ENCODE data around the gene TDP1.

Gene TDP1

DNA sequence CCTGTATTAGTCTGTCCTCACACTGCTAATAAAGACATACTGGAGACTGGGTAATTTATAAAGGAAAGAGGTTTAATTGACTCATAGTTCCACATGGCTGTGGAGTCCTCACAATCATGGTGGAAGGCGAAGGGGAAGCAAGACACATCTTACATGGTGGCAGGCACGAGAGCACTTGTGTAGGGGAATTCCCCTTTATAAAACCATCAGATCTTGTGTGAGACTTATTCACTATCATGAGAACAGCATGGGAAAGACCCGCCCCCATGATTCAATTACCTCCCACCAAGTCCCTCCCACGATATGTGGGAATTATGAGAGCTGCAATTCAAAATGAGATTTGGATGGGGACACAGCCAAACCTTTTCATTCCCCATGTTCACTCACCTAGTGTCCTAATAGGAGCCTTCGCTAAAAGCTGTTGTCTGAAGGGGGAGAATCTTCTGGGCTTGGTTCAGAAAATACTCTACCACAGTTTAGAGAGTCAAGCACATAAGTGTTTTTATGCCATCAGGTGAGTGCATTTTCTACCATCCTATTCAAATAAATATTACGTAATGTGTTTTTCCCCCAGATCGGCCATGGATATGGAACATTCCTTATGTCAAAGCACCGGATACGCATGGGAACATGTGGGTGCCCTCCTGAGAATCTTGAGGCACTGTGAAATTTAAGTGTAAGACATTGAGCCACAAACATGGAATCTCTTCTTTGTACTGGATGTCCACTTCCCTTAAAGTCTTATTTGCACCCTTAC lies 86.9 kb downstream of the TDP1 start:
- whole genome bisulfite sequencing (ENCODE audit: insufficient coverage, insufficient read length): no CpG with 5 or more reads among the region's 9 CpGs
- no peak for DNase-seq (ENCODE audit: low read depth, low spot score)

DNA sequence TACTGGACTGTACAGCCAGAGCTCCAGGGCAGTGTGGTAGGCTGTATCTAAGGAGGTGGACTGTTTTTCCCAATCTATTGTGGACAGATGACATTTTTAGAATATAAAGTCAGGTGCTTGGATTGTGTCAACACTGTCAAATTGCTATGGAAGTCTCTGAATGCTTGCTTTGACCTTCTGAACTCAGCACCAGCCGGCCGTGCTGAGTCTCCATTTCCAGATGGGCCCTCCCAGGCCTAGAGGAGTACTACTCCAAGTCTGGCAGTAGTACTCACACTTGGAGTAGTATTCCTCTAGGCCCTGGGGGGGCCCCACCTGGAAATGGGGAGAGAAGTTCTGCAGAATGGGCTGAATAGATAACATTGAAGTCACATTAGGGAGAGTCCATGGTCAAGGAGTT lies 89.9 kb downstream of the TDP1 start:
- peaks cover 3% of the 10 kb centered on the region for H3K36me3 ChIP-seq (ENCODE audit: control insufficient read depth, insufficient read depth, low read length)
- no peaks in the 10 kb centered on the region for H3K9me3 ChIP-seq (ENCODE audit: control insufficient read depth, insufficient read depth, low read length)
- no peaks in the 10 kb centered on the region for H3K4me1 ChIP-seq (ENCODE audit: control insufficient read depth, insufficient read depth, low read length)
- no peak for DNase-seq (ENCODE audit: low read depth, low spot score)
- no peak overlapping the region for H3K27ac ChIP-seq (ENCODE audit: low read length)
- WGBS (ENCODE audit: insufficient coverage, insufficient read length): no CpG with 5 or more reads among the region's 2 CpGs
- no peak overlapping the region for H3K4me3 ChIP-seq (ENCODE audit: low read length)
- no peaks in the 10 kb centered on the region for H3K27me3 ChIP-seq (ENCODE audit: control insufficient read depth, insufficient read depth, low read length)

More for the DNA sequence above, 86.9 kb downstream of the TDP1 start:
- H3K36me3 ChIP-seq (ENCODE audit: control insufficient read depth, insufficient read depth, low read length): peaks cover 3% of the 10 kb centered on the region
- no peaks in the 10 kb centered on the region for H3K27me3 ChIP-seq (ENCODE audit: control insufficient read depth, insufficient read depth, low read length)
- no peak overlapping the region for H3K27ac ChIP-seq (ENCODE audit: low read length)
- H3K4me1 ChIP-seq (ENCODE audit: control insufficient read depth, insufficient read depth, low read length): no peaks in the 10 kb centered on the region
- H3K9me3 ChIP-seq (ENCODE audit: control insufficient read depth, insufficient read depth, low read length): no peaks in the 10 kb centered on the region
- no peak overlapping the region for H3K4me3 ChIP-seq (ENCODE audit: low read length)

DNA sequence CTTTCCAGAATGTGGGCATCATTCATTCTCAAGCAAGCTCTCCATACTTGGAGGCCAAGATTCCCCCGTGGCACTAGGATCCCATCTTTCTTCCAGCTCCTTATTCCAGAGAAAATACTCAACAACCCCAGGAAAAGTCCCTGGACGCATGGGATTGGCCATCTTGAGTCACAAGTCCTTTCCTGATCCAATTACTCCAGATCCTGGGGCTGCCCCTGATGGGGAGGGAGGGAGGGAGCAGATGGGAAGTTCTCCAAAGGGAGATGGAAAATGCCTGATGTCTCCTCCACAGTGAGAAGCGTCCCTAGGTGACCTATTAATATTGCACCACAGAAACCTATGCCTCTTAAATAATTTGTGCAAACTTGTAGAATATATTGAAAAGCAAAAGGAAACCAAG lies 93.7 kb downstream of the TDP1 start:
- Histone ChIP-seq H3K27me3 (ENCODE audit: control insufficient read depth, insufficient read depth, low read length) (no peaks in the 10 kb centered on the region), H3K4me1 (ENCODE audit: control insufficient read depth, insufficient read depth, low read length) (no peaks in the 10 kb centered on the region), H3K27ac (ENCODE audit: low read length) (no peak overlapping the region), H3K9me3 (ENCODE audit: control insufficient read depth, insufficient read depth, low read length) (no peaks in the 10 kb centered on the region; the same call in 1 of the 2 replicates), H3K4me3 (ENCODE audit: low read length) (no peak overlapping the region), H3K36me3 (ENCODE audit: control insufficient read depth, insufficient read depth, low read length) (peaks cover 3% of the 10 kb centered on the region; the same call in 1 of the 2 replicates)
- no CpG with 5 or more reads among the region's 3 CpGs for WGBS (ENCODE audit: insufficient coverage, insufficient read length)
- DNase-seq (ENCODE audit: low read depth, low spot score): no peak

DNA sequence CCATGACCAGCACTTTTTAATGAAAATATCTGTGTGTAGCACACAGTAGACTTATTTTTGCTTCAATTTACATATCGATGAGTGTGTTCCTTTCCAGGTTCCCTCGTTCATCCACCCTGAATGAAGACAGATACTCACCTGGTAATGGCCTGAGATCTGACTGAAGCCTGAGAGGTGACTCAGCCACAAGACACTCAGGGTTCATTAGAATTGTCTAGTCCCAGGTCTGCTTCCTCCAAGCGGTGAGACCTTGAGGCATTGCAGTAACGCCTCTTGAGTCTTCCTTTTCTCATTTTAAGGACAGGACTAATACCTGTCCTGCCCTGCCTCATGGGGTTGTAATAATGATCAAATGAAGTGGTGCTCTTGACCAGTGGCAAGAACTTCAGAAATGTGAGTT lies 94.5 kb downstream of the TDP1 start:
- Histone ChIP-seq H3K4me3 (ENCODE audit: low read length) (no peak overlapping the region), H3K36me3 (ENCODE audit: control insufficient read depth, insufficient read depth, low read length) (no peaks in the 10 kb centered on the region), H3K27ac (ENCODE audit: low read length) (no peak overlapping the region), H3K27me3 (ENCODE audit: control insufficient read depth, insufficient read depth, low read length) (no peaks in the 10 kb centered on the region), H3K4me1 (ENCODE audit: control insufficient read depth, insufficient read depth, low read length) (no peaks in the 10 kb centered on the region), H3K9me3 (ENCODE audit: control insufficient read depth, insufficient read depth, low read length) (no peaks in the 10 kb centered on the region; the same call in 1 of the 2 replicates)
- no peak for DNase-seq (ENCODE audit: low read depth, low spot score)
- WGBS (ENCODE audit: insufficient coverage, insufficient read length): no CpG with 5 or more reads among the region's 4 CpGs

- H3K27me3 ChIP-seq (ENCODE audit: control insufficient read depth, insufficient read depth, low read length): no peaks in the 10 kb centered on the region
- WGBS (ENCODE audit: insufficient coverage, insufficient read length): no CpG with 5 or more reads among the region's 2 CpGs
- H3K27ac ChIP-seq (ENCODE audit: low read length): no peak overlapping the region
- no peaks in the 10 kb centered on the region for H3K4me1 ChIP-seq (ENCODE audit: control insufficient read depth, insufficient read depth, low read length)
- no peaks in the 10 kb centered on the region for H3K36me3 ChIP-seq (ENCODE audit: control insufficient read depth, insufficient read depth, low read length)
- no peak for DNase-seq (ENCODE audit: low read depth, low spot score)
- no peaks in the 10 kb centered on the region; the same call in 1 of the 2 replicates for H3K9me3 ChIP-seq (ENCODE audit: control insufficient read depth, insufficient read depth, low read length)
- no peak overlapping the region for H3K4me3 ChIP-seq (ENCODE audit: low read length)
Measured at GRCh38 chr14:90053044-90053443, 97.3 kb downstream of the TDP1 start.

DNA sequence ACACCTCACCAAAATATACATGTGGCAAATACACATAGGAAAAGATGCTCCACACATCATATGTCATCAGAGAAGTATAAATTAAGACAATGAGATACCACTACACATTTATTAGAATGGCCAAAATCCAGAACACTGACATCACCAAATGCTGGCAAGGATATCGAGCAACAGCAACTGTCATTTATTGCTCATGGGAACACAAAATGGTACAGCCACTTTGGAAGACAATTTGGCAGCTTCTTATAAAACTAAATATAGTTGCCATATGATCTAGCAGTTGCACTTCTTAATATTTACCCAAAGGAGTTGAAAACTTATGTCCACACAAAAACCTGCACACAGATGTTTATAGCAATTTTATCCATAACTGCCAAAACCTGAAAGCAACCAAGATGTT lies 99.1 kb downstream of the TDP1 start:
- Histone ChIP-seq H3K27ac (ENCODE audit: low read length) (no peak overlapping the region), H3K36me3 (ENCODE audit: control insufficient read depth, insufficient read depth, low read length) (no peaks in the 10 kb centered on the region), H3K9me3 (ENCODE audit: control insufficient read depth, insufficient read depth, low read length) (no peaks in the 10 kb centered on the region; the same call in 1 of the 2 replicates), H3K4me1 (ENCODE audit: control insufficient read depth, insufficient read depth, low read length) (no peaks in the 10 kb centered on the region), H3K4me3 (ENCODE audit: low read length) (no peak overlapping the region), H3K27me3 (ENCODE audit: control insufficient read depth, insufficient read depth, low read length) (no peaks in the 10 kb centered on the region; the same call in 1 of the 2 replicates)
- WGBS (ENCODE audit: insufficient coverage, insufficient read length): no CpG with 5 or more reads among the region's 1 CpG
- DNase-seq (ENCODE audit: low read depth, low spot score): no peak

- Histone ChIP-seq H3K27me3 (ENCODE audit: control insufficient read depth, insufficient read depth, low read length) (peaks cover 12% of the 10 kb centered on the region; the same call in 1 of the 2 replicates), H3K36me3 (ENCODE audit: control insufficient read depth, insufficient read depth, low read length) (no peaks in the 10 kb centered on the region; the same call in 1 of the 2 replicates), H3K4me1 (ENCODE audit: control insufficient read depth, insufficient read depth, low read length) (no peaks in the 10 kb centered on the region), H3K9me3 (ENCODE audit: control insufficient read depth, insufficient read depth, low read length) (no peaks in the 10 kb centered on the region), H3K27ac (ENCODE audit: low read length) (no peak overlapping the region), H3K4me3 (ENCODE audit: low read length) (no peak overlapping the region)
- WGBS (ENCODE audit: insufficient coverage, insufficient read length): no CpG with 5 or more reads among the region's 8 CpGs
- no peak for DNase-seq (ENCODE audit: low read depth, low spot score)
Measured at GRCh38 chr14:90056826-90057225, 101.1 kb downstream of the TDP1 start.

- Histone ChIP-seq H3K27me3 (ENCODE audit: control insufficient read depth, insufficient read depth, low read length) (peaks cover 31% of the 10 kb centered on the region), H3K27ac (ENCODE audit: low read length) (no peak overlapping the region), H3K36me3 (ENCODE audit: control insufficient read depth, insufficient read depth, low read length) (no peaks in the 10 kb centered on the region; the same call in 1 of the 2 replicates), H3K4me3 (ENCODE audit: low read length) (no peak overlapping the region), H3K4me1 (ENCODE audit: control insufficient read depth, insufficient read depth, low read length) (no peaks in the 10 kb centered on the region), H3K9me3 (ENCODE audit: control insufficient read depth, insufficient read depth, low read length) (no peaks in the 10 kb centered on the region)
- DNase-seq (ENCODE audit: low read depth, low spot score): no peak
- WGBS (ENCODE audit: insufficient coverage, insufficient read length): no CpG with 5 or more reads among the region's 7 CpGs
Measured at GRCh38 chr14:90058876-90059458, 103.2 kb downstream of the TDP1 start.

GRCh38 chr14:90060312-90060964 lies 104.7 kb downstream of the TDP1 start:
- no peak for DNase-seq (ENCODE audit: low read depth, low spot score)
- no peaks in the 10 kb centered on the region for H3K9me3 ChIP-seq (ENCODE audit: control insufficient read depth, insufficient read depth, low read length)
- H3K27ac ChIP-seq (ENCODE audit: low read length): no peak overlapping the region
- H3K4me3 ChIP-seq (ENCODE audit: low read length): peak overlapping the region; percentile 63; the same call in 1 of the 2 replicates
- WGBS (ENCODE audit: insufficient coverage, insufficient read length): no CpG with 5 or more reads among the region's 80 CpGs
- H3K27me3 ChIP-seq (ENCODE audit: control insufficient read depth, insufficient read depth, low read length): peaks cover 33% of the 10 kb centered on the region
- no peaks in the 10 kb centered on the region for H3K4me1 ChIP-seq (ENCODE audit: control insufficient read depth, insufficient read depth, low read length)
- no peaks in the 10 kb centered on the region; the same call in 1 of the 2 replicates for H3K36me3 ChIP-seq (ENCODE audit: control insufficient read depth, insufficient read depth, low read length)

- Histone ChIP-seq H3K4me1 (ENCODE audit: control insufficient read depth, insufficient read depth, low read length) (no peaks in the 10 kb centered on the region), H3K36me3 (ENCODE audit: control insufficient read depth, insufficient read depth, low read length) (no peaks in the 10 kb centered on the region; the same call in 1 of the 2 replicates), H3K9me3 (ENCODE audit: control insufficient read depth, insufficient read depth, low read length) (no peaks in the 10 kb centered on the region), H3K27me3 (ENCODE audit: control insufficient read depth, insufficient read depth, low read length) (peaks cover 33% of the 10 kb centered on the region), H3K27ac (ENCODE audit: low read length) (no peak overlapping the region), H3K4me3 (ENCODE audit: low read length) (peak overlapping the region; percentile 63; the same call in 1 of the 2 replicates)
- no peak for DNase-seq (ENCODE audit: low read depth, low spot score)
- no CpG with 5 or more reads among the region's 60 CpGs for WGBS (ENCODE audit: insufficient coverage, insufficient read length)
Measured at GRCh38 chr14:90060965-90061684, 105.4 kb downstream of the TDP1 start.
